WTC11 (cell line): Measurements from ENCODE around the gene FPGT.
"Not testable (repeated sequence)": the region's sequence is repeated elsewhere in the genome, so short reads cannot be mapped to it uniquely, and the experiment has no call there.

Experiments used
- ETV6 ChIP-seq: sonication (generic); formaldehyde crosslinking; IDR thresholded peaks from 2 replicates; pipeline ENCODE4 v1.8.1; 2022; ENCODE audit warnings: mild to moderate bottlenecking, missing genetic modification reagents
- PRDM15 ChIP-seq: sonication (generic); formaldehyde crosslinking; IDR thresholded peaks from 2 replicates; pipeline ENCODE4 v1.8.0; 2022; ENCODE audit warnings: missing genetic modification reagents
- SP1 ChIP-seq: sonication (generic); formaldehyde crosslinking; conservative IDR thresholded peaks from 2 replicates; pipeline ENCODE4 v1.8.1; 2022; ENCODE audit warnings: missing genetic modification reagents
- ZNF423 ChIP-seq: fragments of 250-450 bp; sonication (Bioruptor Pico); IDR thresholded peaks from 2 replicates; pipeline ENCODE4 v2.1.2; 2022; ENCODE audit warnings: mild to moderate bottlenecking, moderate library complexity
- TF ChIP-seq, protein P1 (sequence below): sonication (generic); formaldehyde crosslinking; IDR thresholded peaks from 2 replicates; pipeline ENCODE4 v1.8.0; 2022; ENCODE audit warnings: mild to moderate bottlenecking, missing genetic modification reagents
- TF ChIP-seq, protein P2 (sequence below): fragments of 200-600 bp; IDR thresholded peaks from 2 replicates; pipeline ENCODE4 v1.8.0; 2022; ENCODE audit warnings: antibody characterized with exemption

DNA sequence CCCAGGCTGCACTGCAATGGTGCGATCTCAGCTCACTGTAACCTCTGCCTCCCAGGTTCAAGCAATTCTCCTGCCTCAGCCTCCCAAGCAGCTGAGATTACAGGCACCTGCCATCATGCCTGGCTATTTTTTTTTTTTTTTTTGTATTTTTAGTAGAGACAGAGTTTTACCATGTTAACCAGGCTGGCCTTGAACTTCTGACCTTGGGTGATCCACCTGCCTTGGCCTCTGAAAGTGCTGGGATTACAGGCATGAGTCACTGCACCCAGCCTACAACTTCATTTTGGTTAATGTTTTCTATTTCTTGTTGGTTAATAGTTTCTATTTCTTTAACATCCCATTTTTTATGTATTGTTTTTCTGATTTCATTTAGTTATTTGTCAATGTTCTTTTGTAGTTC is 23.6 kb upstream of the FPGT start:
- TF ChIP-seq ZNF423, SP1, PRDM15, ETV6 (CRISPR knock-in tag): not testable (repeated sequence)
- TF ChIP-seq, protein P1, sequence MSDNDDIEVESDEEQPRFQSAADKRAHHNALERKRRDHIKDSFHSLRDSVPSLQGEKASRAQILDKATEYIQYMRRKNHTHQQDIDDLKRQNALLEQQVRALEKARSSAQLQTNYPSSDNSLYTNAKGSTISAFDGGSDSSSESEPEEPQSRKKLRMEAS, result not testable (repeated sequence)
- TF ChIP-seq, protein P2, sequence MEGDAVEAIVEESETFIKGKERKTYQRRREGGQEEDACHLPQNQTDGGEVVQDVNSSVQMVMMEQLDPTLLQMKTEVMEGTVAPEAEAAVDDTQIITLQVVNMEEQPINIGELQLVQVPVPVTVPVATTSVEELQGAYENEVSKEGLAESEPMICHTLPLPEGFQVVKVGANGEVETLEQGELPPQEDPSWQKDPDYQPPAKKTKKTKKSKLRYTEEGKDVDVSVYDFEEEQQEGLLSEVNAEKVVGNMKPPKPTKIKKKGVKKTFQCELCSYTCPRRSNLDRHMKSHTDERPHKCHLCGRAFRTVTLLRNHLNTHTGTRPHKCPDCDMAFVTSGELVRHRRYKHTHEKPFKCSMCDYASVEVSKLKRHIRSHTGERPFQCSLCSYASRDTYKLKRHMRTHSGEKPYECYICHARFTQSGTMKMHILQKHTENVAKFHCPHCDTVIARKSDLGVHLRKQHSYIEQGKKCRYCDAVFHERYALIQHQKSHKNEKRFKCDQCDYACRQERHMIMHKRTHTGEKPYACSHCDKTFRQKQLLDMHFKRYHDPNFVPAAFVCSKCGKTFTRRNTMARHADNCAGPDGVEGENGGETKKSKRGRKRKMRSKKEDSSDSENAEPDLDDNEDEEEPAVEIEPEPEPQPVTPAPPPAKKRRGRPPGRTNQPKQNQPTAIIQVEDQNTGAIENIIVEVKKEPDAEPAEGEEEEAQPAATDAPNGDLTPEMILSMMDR, result not testable (repeated sequence)
